ENCODE results near the gene ERFL. TPM values are rescaled to one million over a fixed set of nuclear protein-coding genes. Genes with fewer than 3 reads are reported as not detected.

The ERFL gene
- total and polyA plus RNA-seq, 2 of the 8 experiments (the other 6 are each of a cell fraction or from before 2014, with no cell fraction given) = 0.12 TPM; not detected in 1

GRCh38 chr19:41906271-41906670 is 22.0 kb downstream of the ERFL start:
- H3K23ac ChIP-seq (ENCODE audit: insufficient read length) = no peak overlapping the region
- peaks cover 2% of the 10 kb centered on the region; the same call in 1 of the 2 replicates for H3K79me1 ChIP-seq (ENCODE audit: low read depth, low read length)
- H3K4ac ChIP-seq (replicated peaks; ENCODE audit: insufficient read length, low read depth, low read length) = no peak overlapping the region
- FAIRE-seq (no peak), DNase-seq (ENCODE audit: low read depth in 1 of 2, low spot score in 2 of 2) (no peak)
- no peak overlapping the region for H4K91ac ChIP-seq (replicated peaks; ENCODE audit: insufficient read length, low read length)
- H3K56ac ChIP-seq (replicated peaks; ENCODE audit: insufficient read length, low read depth, low read length) = no peak overlapping the region
- H3K23me2 ChIP-seq (ENCODE audit: low read depth, low read length) = peaks cover 2% of the 10 kb centered on the region; the same call in 1 of the 2 replicates
- H2BK12ac ChIP-seq (ENCODE audit: low read depth, low read length) = no peak overlapping the region
- H3K27me3 ChIP-seq (replicated peaks in 1 of 4; ENCODE audit: control insufficient read depth in 3 of 4, extremely low read depth in 1 of 4, insufficient read depth in 3 of 4, low read length in 3 of 4) = peaks cover 11 to 21% (median 17%) of the 10 kb centered on the region in 4 experiments
- H2BK120ac ChIP-seq (replicated peaks; ENCODE audit: low read depth, low read length) = no peak overlapping the region
- peaks cover 0 to 2% (median 0%) of the 10 kb centered on the region in 4 experiments; a peak in 2 of 7 replicates for H3K4me1 ChIP-seq (replicated peaks in 1 of 4; ENCODE audit: control insufficient read depth in 3 of 4, insufficient read depth in 4 of 4, low read length in 3 of 4)
- POLR2A ChIA-PET (ENCODE audit: partially characterized antibody) = interaction anchor here (1.0 to 13.1 kb wide), 7 partner anchors 11 to 46 kb away, joined by 3 to 167 read pairs (median 7); partner anchors contain the start of genes ERFL and RPS19
- H3K9ac ChIP-seq (replicated peaks in 1 of 4; ENCODE audit: extremely low read depth in 1 of 4, low read depth in 3 of 4, low read length in 3 of 4) = no peak overlapping the region
- CTCF ChIA-PET (ENCODE audit: partially characterized antibody) = interaction anchor here (1.1 to 3.0 kb wide), 5 partner anchors 11 to 373 kb away, joined by 3 to 11 read pairs (median 4); no protein-coding TSS in a partner anchor
- H3K4me2 ChIP-seq (ENCODE audit: insufficient read depth in 1 of 2, low read depth in 2 of 2, low read length in 2 of 2) = no peak overlapping the region
- H2BK20ac ChIP-seq (ENCODE audit: low read length) = no peak overlapping the region
- no peak overlapping the region for H4K5ac ChIP-seq (ENCODE audit: insufficient read length, low read depth, low read length)
- no peak overlapping the region for H3K14ac ChIP-seq (ENCODE audit: insufficient read length)
- no peaks in the 10 kb centered on the region for H3K9me3 ChIP-seq (ENCODE audit: insufficient read depth in 2 of 2, low read depth in 1 of 2, low read length in 1 of 2)
- H2AFZ ChIP-seq (ENCODE audit: low read length) = no peak overlapping the region
- no peak overlapping the region for H3K4me3 ChIP-seq (ENCODE audit: extremely low read depth in 1 of 4, insufficient read depth in 2 of 4, low read depth in 3 of 4, low read length in 4 of 4)
- no peak overlapping the region for H2BK5ac ChIP-seq (ENCODE audit: low read depth, low read length)
- no peak overlapping the region for H3K27ac ChIP-seq (ENCODE audit: low read depth, low read length)
- no peak overlapping the region for H2BK15ac ChIP-seq (ENCODE audit: low read length)
- no peaks in the 10 kb centered on the region for H3K79me2 ChIP-seq (ENCODE audit: control insufficient read depth in 1 of 2, insufficient read depth in 2 of 2, low read length in 2 of 2)
- H3K18ac ChIP-seq (ENCODE audit: extremely low read depth, low read length) = no peak overlapping the region
- no peak overlapping the region for H4K8ac ChIP-seq (ENCODE audit: extremely low read depth, insufficient read depth, low read length)
- peaks cover 4 to 14% of the 10 kb centered on the region in 2 experiments for H4K20me1 ChIP-seq (replicated peaks in 1 of 2; ENCODE audit: control insufficient read depth in 1 of 2, insufficient read depth in 2 of 2, low read length in 2 of 2)
- TF ChIP-seq TBP (IDR thresholded peaks at IDR 0.05; ENCODE audit: low read depth, low read length) = no peak
- no peak for TF ChIP-seq SIRT6 (IDR thresholded peaks at IDR 0.05; ENCODE audit: low read length)
- no peak for TF ChIP-seq MAFK (IDR thresholded peaks at IDR 0.05; ENCODE audit: low read depth, low read length)
- TF ChIP-seq GTF2F1 (IDR thresholded peaks at IDR 0.05; ENCODE audit: borderline replicate concordance, low read depth, low read length) = no peak
- TF ChIP-seq RFX5 (IDR thresholded peaks at IDR 0.05; ENCODE audit: borderline replicate concordance, low read depth, low read length) = no peak
- TF ChIP-seq RAD21 (IDR thresholded peaks at IDR 0.05 in 1 of 2, conservative IDR thresholded peaks at IDR 0.05 in 1 of 2; ENCODE audit: low read depth in 2 of 2, low read length in 2 of 2) = no peak
- TF ChIP-seq SP4 (IDR thresholded peaks at IDR 0.05; ENCODE audit: low read length) = no peak
- no peak for TF ChIP-seq HDAC6 (IDR thresholded peaks at IDR 0.05; ENCODE audit: low read depth, low read length)
- TF ChIP-seq TEAD4 (IDR thresholded peaks at IDR 0.05; ENCODE audit: low read depth, low read length) = no peak
- no peak for TF ChIP-seq CHD1 (IDR thresholded peaks at IDR 0.05; ENCODE audit: low read depth, low read length)
- no peak for TF ChIP-seq BACH1 (IDR thresholded peaks at IDR 0.05; ENCODE audit: low read length)
- TF ChIP-seq BCL11A (IDR thresholded peaks at IDR 0.05; ENCODE audit: low read depth in 2 of 2, low read length in 2 of 2) = no peak
- TF ChIP-seq NRF1 (IDR thresholded peaks at IDR 0.05; ENCODE audit: low read depth, low read length) = no peak
- no peak overlapping the region for H2AK5ac ChIP-seq (ENCODE audit: low read depth, low read length)
- WGBS, 2 experiments (ENCODE audit: extremely low coverage in 1 of 2, insufficient coverage in 1 of 2, insufficient read length in 1 of 2, insufficient replicate concordance in 2 of 2, low coverage in 1 of 2, low lambda C conversion rate in 2 of 2, missing lambda C conversion rate in 1 of 2) = 85% methylated on average over 7 of the region's 9 CpGs; no CpG with 5 or more reads in 1 of the 2 experiments
- H3K36me3 ChIP-seq (ENCODE audit: control insufficient read depth in 2 of 4, insufficient read depth in 4 of 4, low read length in 3 of 4) = peaks cover 5 to 16% (median 14%) of the 10 kb centered on the region in 4 experiments

Data from H1 (cell line).